ENCODE measurements around the gene DYNC1I2. TPM values are rescaled to one million over a fixed set of nuclear protein-coding genes. Genes with fewer than 3 reads are reported as not detected.

The DYNC1I2 gene
- total RNA-seq, 1 donor from 2014 or later = 136 TPM

DNA sequence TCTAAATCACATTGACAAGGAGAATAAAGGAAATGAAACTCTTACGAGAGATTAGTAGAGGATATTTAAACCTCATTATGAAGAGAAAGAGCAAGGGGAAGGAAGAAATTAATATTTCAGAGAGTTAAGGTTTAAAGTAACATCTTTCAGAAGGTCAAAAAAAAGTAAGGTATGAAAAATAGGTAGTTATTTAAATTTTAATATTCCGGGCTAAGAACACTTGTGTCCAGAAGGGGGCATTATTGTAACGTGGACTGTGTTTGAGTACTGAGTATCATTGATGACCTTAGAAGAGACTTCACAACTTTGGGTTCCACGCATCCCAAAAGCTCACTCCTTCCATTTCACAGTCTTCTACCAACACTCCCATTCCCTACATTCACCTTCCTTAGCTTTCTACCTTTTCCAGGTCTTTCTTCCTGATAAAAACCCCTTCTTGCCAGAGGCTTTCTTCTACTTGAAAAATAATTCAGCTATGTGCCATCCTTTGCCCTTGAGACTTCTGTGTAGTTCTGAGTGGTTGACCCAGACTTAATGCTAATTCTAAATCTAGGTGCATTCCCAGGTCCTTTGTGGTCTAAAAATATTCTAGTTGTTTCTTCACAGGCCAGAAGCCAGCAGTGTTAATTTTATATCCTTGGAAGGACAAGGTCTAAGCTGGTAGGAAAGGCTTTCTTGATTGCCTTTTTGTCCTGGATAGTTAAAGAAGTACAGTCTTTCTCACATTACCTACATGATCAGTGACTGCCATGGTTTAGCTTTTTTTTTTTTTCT is 16.5 kb downstream of the DYNC1I2 start:
- no peaks in the 10 kb centered on the region for H3K27me3 Mint-ChIP-seq (ENCODE audit: low read depth)
- peak overlapping the region; percentile 90 for H3K27ac Mint-ChIP-seq (ENCODE audit: unreplicated experiment)
- peaks cover 32% of the 10 kb centered on the region for H3K4me1 Mint-ChIP-seq (ENCODE audit: low read depth)

DNA sequence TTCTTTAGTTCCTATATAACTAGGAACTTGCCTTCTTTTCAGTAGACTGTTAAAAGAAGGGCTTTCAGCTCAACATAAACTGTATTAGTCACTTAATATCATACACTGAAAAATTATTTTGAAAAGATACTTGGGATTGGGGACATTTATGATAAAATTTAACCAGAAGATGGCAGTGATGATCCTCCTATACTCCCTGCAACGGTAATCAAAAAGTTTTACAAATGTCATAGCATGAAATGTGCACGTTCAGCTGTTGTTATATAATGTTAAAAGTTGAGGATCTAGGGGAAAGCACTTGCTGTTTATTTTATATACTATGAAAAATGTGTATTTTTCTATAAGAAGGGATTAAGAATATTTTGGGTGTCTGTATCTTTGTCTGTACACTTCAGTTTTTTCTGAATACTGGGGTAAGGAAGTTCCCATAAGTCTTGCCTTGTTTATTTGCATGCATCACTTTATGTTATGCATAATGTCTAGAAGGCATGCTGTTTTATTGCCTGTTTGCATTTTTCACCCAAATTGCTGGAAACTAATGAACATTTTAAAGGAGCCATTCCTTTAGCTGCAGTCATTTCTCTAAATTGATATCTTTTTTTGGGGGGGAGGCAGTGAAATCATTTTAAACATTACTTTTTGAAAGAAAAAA is 19.0 kb downstream of the DYNC1I2 start:
- Mint-ChIP-seq H3K27me3 (ENCODE audit: low read depth) (no peaks in the 10 kb centered on the region), H3K27ac (ENCODE audit: unreplicated experiment) (no peak overlapping the region), H3K4me1 (ENCODE audit: low read depth) (peaks cover 42% of the 10 kb centered on the region), H3K9me3 (ENCODE audit: low read depth) (no peaks in the 10 kb centered on the region), H3K4me3 (ENCODE audit: unreplicated experiment) (no peak overlapping the region), H3K36me3 (ENCODE audit: low read depth) (peaks cover 8% of the 10 kb centered on the region)
- no peak for DNase-seq (ENCODE audit: low spot score)
- peak; percentile 82 for TF ChIP-seq CTCF (IDR thresholded peaks at IDR 0.05)

More for the DNA sequence above, 16.5 kb downstream of the DYNC1I2 start:
- H3K36me3 Mint-ChIP-seq (ENCODE audit: low read depth) = peaks cover 5% of the 10 kb centered on the region
- DNase-seq (ENCODE audit: low spot score) = no peak
- H3K9me3 Mint-ChIP-seq (ENCODE audit: low read depth) = no peaks in the 10 kb centered on the region
- TF ChIP-seq CTCF (IDR thresholded peaks at IDR 0.05) = peak; percentile 84
- no peak overlapping the region for H3K4me3 Mint-ChIP-seq (ENCODE audit: unreplicated experiment)

GRCh38 chr2:171707752-171708151 is 20.5 kb downstream of the DYNC1I2 start:
- DNase-seq (ENCODE audit: low spot score) = no peak
- H3K36me3 Mint-ChIP-seq (ENCODE audit: low read depth) = peaks cover 6% of the 10 kb centered on the region
- no peaks in the 10 kb centered on the region for H3K27me3 Mint-ChIP-seq (ENCODE audit: low read depth)
- no peak for TF ChIP-seq CTCF (IDR thresholded peaks at IDR 0.05)
- no peaks in the 10 kb centered on the region for H3K9me3 Mint-ChIP-seq (ENCODE audit: low read depth)
- no peak overlapping the region for H3K4me3 Mint-ChIP-seq (ENCODE audit: unreplicated experiment)
- H3K4me1 Mint-ChIP-seq (ENCODE audit: low read depth) = peaks cover 52% of the 10 kb centered on the region
- H3K27ac Mint-ChIP-seq (ENCODE audit: unreplicated experiment) = peak overlapping the region; percentile 17

GRCh38 chr2:171709011-171709685 is 21.9 kb downstream of the DYNC1I2 start:
- no peak for DNase-seq (ENCODE audit: low spot score)
- Mint-ChIP-seq H3K4me1 (ENCODE audit: low read depth) (peaks cover 50% of the 10 kb centered on the region), H3K4me3 (ENCODE audit: unreplicated experiment) (no peak overlapping the region), H3K9me3 (ENCODE audit: low read depth) (no peaks in the 10 kb centered on the region), H3K36me3 (ENCODE audit: low read depth) (peaks cover 5% of the 10 kb centered on the region), H3K27me3 (ENCODE audit: low read depth) (no peaks in the 10 kb centered on the region), H3K27ac (ENCODE audit: unreplicated experiment) (peak overlapping the region; percentile 65)
- no peak for TF ChIP-seq CTCF (IDR thresholded peaks at IDR 0.05)

DNA sequence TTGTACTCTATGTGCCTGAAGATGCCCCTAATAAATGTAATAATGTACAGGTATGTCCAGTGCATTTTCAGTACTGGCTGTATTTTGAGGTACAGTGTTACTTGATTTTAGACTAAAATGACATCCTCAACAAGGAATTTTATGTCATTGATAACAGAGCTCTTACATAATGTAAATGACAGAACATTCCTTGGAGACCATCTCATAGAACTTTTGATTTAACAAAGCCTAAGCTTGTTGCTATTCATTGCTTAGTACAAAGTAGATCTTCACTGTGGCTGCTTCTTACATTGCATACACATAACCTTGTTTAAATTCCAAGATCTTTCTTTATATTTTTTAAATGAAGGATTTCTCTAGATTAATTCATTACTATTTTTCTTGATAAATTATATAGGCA is 24.1 kb downstream of the DYNC1I2 start:
- no peak for DNase-seq (ENCODE audit: low spot score)
- peaks cover 42% of the 10 kb centered on the region for H3K4me1 Mint-ChIP-seq (ENCODE audit: low read depth)

More for the DNA sequence above, 24.1 kb downstream of the DYNC1I2 start:
- Mint-ChIP-seq H3K36me3 (ENCODE audit: low read depth) (peaks cover 8% of the 10 kb centered on the region), H3K27ac (ENCODE audit: unreplicated experiment) (peak overlapping the region; percentile 87), H3K9me3 (ENCODE audit: low read depth) (no peaks in the 10 kb centered on the region), H3K4me3 (ENCODE audit: unreplicated experiment) (no peak overlapping the region), H3K27me3 (ENCODE audit: low read depth) (no peaks in the 10 kb centered on the region)
- no peak for TF ChIP-seq CTCF (IDR thresholded peaks at IDR 0.05)
